Body of pancreas (tissue), 4 donors: ENCODE measurements around the gene ADCY5. TPM values are rescaled to one million over a fixed set of nuclear protein-coding genes. Genes with fewer than 3 reads are reported as not detected.

Source experiments
- ATAC-seq: fragments of 150-250 bp; one replicate; pipeline ENCODE4 v1.9.1; 2016
- DNase-seq, 4 donors: peaks; one replicate each; pipeline ENCODE4 v3.0.0-alpha.2; 2019
- H3K27ac ChIP-seq, 4 donors: fragments of 200-600 bp; sonication (generic); 1 replicate in 3 of 4; 2 replicates in 1 of 4; pipeline versions ENCODE4 v1.5.1 to v1.6.1; 2016 to 2019; ENCODE audit warnings: mild to moderate bottlenecking in 1 of 4, mixed read lengths in 1 of 4, moderate library complexity in 1 of 4
- H3K27me3 ChIP-seq, 2 donors: fragments of 200-600 bp; sonication (generic); one replicate each; pipeline ENCODE4 v1.6.0; 2016; ENCODE audit warnings: mild to moderate bottlenecking in 1 of 2
- H3K36me3 ChIP-seq, 2 donors: fragments of 200-600 bp; sonication (generic); replicated peaks in 1 of 2; 2 replicates each; pipeline ENCODE4 v1.5.1; 2016; ENCODE audit warnings: low read depth in 2 of 2; ENCODE audit not compliant: insufficient read depth in 1 of 2
- H3K4me1 ChIP-seq: fragments of 200-600 bp; sonication (generic); one replicate; pipeline ENCODE4 v1.6.0; 2016
- H3K4me3 ChIP-seq, 2 donors: fragments of 200-600 bp; sonication (generic); 1 replicate in 1 of 2; 2 replicates in 1 of 2; pipeline ENCODE4 v1.5.1; 2016 to 2019
- H3K9me3 ChIP-seq, 3 donors: fragments of 200-600 bp; sonication (generic); 1 replicate in 2 of 3; 2 replicates in 1 of 3; pipeline ENCODE4 v1.5.1; 2016
- POLR2A ChIP-seq, 3 donors: fragments of 450-650 bp; IDR thresholded peaks; one replicate each; pipeline ENCODE4 v1.6.1; 2016; ENCODE audit warnings: antibody characterized with exemption in 3 of 3, mild to moderate bottlenecking in 2 of 3
- WGBS, 2 donors: methylation state at CpG; one replicate each; pipeline ENCODE4 v1.1.5; 2017; 5-methylcytosine and 5-hydroxymethylcytosine counted together
- intact Hi-C: fragments of 100-400 bp; cut with DNase I; formaldehyde crosslinking; loops from one replicate; pipeline ENCODE4 v1.15.1; 2023
- total RNA-seq, 2 donors: library from RNA; depleted of rRNA; stranded (reverse); fragments of >200 nt; gene quantifications; one replicate each; pipeline ENCODE4 v1.1.0, GENCODE V29; 2016
- TF ChIP-seq, protein P1 (sequence below), 7 experiments: fragments of 450-650 bp in 4 of 7; fragments of 200-600 bp in 3 of 7; sonication (generic) in 3 of 7; IDR thresholded peaks; one replicate each; pipeline ENCODE4 v1.5.1; 2016 to 2019; ENCODE audit warnings: antibody characterized with exemption in 7 of 7

Gene ADCY5
- total RNA-seq: 10 to 100 TPM; 10.6 to 18.8 TPM

DNA sequence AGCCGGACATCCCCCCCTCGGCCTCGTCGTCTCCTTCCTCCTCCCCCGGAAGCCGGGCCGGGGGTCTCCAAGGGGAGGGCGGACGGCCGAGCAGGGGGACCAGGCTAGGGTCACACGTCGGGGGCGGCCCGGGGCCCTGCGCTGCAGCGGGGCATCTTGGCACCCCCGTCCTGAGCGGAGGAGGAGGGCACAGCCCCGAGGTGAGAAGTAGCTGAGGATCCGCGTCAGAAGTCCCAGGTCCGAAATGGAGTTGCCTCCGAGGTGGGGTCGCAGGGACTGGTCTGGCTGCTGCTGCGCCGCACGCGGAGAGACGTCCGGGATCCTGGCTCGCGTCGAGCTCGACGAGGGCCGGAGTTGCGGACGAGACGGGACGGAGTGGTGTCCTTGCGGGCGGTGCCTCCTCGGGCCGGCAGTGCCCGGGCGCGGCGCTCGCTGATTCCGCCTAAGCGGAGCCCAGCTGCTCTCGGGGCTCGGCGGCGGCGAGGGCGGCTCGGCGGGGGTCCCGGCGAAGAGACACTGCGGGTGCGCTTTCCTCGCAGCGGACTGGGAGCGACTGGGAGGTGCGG is at the start of gene ADCY5:
Gene ADCY5 (minus strand): TSS at position 555 of the 566 bp plus-strand sequence. CDS start 545 bp downstream, at position 10.
- Histone ChIP-seq H3K4me3 (peak within 1 kb of the TSS; percentile 24 to 43), H3K36me3 (no peaks in the 10 kb centered on the region), H3K4me1 (peaks cover 22% of the 10 kb centered on the region), H3K27ac (peak within 1 kb of the TSS in 3 of 4 donors; percentile 62 to 80 (median 77)), H3K27me3 (peaks cover 0 to 21% of the 10 kb centered on the region in 2 donors), H3K9me3 (no peaks in the 10 kb centered on the region)
- TF ChIP-seq, protein P1, sequence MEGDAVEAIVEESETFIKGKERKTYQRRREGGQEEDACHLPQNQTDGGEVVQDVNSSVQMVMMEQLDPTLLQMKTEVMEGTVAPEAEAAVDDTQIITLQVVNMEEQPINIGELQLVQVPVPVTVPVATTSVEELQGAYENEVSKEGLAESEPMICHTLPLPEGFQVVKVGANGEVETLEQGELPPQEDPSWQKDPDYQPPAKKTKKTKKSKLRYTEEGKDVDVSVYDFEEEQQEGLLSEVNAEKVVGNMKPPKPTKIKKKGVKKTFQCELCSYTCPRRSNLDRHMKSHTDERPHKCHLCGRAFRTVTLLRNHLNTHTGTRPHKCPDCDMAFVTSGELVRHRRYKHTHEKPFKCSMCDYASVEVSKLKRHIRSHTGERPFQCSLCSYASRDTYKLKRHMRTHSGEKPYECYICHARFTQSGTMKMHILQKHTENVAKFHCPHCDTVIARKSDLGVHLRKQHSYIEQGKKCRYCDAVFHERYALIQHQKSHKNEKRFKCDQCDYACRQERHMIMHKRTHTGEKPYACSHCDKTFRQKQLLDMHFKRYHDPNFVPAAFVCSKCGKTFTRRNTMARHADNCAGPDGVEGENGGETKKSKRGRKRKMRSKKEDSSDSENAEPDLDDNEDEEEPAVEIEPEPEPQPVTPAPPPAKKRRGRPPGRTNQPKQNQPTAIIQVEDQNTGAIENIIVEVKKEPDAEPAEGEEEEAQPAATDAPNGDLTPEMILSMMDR (IDR thresholded peaks at IDR 0.05): no peak
- no peak for TF ChIP-seq POLR2A (IDR thresholded peaks at IDR 0.05)
- 4% methylated on average over 54 of the region's 67 CpGs; no CpG with 5 or more reads in 1 of the 2 donors for WGBS, 2 donors
- intact Hi-C loops: no loop called here
- ATAC-seq: peak; percentile 29
- peak; percentile 6 to 33 (median 22) for DNase-seq

DNA sequence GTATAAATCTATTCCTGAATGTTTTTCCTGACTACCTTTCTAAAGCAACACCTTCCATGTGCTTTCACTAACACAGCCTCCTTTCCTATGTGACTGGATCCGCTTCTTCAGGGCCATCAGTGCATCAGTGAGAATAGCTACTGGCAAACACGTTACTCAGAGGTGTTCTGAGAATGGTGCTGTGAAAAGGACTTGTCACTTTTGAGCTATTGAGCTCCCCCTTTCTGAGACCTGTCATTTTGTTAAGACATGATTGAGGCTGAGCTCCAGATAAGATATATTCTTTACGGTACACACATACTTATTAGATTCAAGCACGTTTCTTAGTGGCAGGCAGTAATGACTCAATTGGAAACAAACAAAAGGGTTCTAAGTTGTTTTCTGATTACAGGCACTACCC is 45.0 kb upstream of the ADCY5 start:
- Histone ChIP-seq H3K9me3 (no peaks in the 10 kb centered on the region), H3K27ac (no peak overlapping the region), H3K36me3 (peaks cover 0 to 8% of the 10 kb centered on the region in 2 donors), H3K4me1 (no peaks in the 10 kb centered on the region), H3K4me3 (no peak overlapping the region), H3K27me3 (no peaks in the 10 kb centered on the region)
- WGBS, 2 donors: 73 to 76% methylated on average over 4 of the region's 4 CpGs
- no peak for TF ChIP-seq POLR2A (IDR thresholded peaks at IDR 0.05)
- TF ChIP-seq, protein P1 (IDR thresholded peaks at IDR 0.05): no peak
- DNase-seq (no peak), ATAC-seq (no peak)
- intact Hi-C loops: loop anchor here (5.0 kb wide), 1 partner anchor 167 kb away; no protein-coding TSS in a partner anchor

DNA sequence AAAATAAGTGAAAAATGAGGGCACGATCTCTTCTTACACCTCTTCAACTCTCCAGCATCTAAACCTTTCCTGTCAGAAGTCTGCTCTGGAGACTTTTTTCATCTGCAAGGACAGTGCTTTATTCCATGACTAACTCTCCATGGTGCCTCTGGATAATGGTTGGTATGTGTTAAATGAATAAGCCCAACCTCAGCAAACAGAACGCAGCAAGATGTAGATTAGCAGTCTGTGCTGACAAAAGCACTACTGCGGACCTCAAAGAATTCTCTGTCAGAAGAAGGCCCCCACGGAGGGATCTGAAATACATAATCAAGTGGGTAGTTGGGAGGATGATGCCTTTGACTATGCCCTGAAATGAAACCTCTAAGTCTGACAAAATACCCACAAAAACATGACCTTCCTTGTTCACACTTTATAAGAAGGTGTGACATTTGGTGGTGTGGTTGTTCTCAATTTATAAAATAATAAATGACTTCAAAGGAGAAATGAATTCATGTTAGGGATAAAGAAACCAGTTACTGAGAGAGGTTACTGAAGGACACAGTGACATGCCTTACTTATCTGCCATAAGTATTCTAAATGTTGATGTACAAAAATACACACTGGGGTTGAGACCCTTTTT is 43.2 kb upstream of the ADCY5 start:
- 66 to 83% methylated on average over 4 of the region's 4 CpGs for WGBS, 2 donors
- TF ChIP-seq POLR2A (IDR thresholded peaks at IDR 0.05): no peak
- TF ChIP-seq, protein P1 (IDR thresholded peaks at IDR 0.05): no peak
- Histone ChIP-seq H3K27ac (no peak overlapping the region), H3K4me1 (no peaks in the 10 kb centered on the region), H3K4me3 (no peak overlapping the region), H3K27me3 (no peaks in the 10 kb centered on the region), H3K36me3 (peaks cover 0 to 3% of the 10 kb centered on the region in 2 donors), H3K9me3 (no peaks in the 10 kb centered on the region)
- intact Hi-C loops: loop anchor here (5.0 kb wide), 1 partner anchor 165 kb away; no protein-coding TSS in a partner anchor
- no peak for DNase-seq
- no peak for ATAC-seq

DNA sequence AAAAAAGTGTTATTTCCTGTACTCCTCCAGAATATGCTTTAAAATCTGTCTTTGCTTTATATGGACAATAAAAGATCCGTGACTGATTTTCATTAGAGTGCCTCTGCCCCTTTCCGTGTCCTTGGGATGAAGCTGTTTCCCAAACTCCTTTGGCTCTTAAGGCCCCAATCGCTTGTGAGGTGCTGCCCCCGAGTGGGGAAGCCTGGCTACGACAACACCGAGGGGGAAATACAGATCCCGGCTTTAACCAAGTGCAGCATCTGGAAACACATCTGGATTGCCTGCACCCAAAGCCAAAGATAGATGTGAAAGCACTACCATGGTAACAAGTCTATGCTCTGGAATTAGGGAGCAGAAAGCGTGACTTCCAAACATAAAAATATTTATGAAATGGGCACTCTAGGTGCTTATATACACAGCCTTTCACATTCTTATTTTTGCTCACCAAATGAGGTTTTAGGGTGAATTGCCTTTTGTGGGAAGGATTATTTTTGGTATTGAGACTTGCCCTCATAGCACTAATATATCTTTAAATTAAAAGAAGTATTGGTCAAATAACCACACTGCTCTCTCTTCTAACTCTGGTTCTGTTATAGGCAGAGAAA is 40.6 kb upstream of the ADCY5 start:
- H3K27ac ChIP-seq: no peak overlapping the region
- H3K4me3 ChIP-seq: no peak overlapping the region
- peak; percentile 62 to 70 (median 64) for DNase-seq
- no peaks in the 10 kb centered on the region for H3K9me3 ChIP-seq
- intact Hi-C loops: loop anchor here (5.0 kb wide), 1 partner anchor 162 kb away; no protein-coding TSS in a partner anchor
- peaks cover 0 to 3% of the 10 kb centered on the region in 2 donors for H3K36me3 ChIP-seq
- TF ChIP-seq, protein P1 (IDR thresholded peaks at IDR 0.05): peak; percentile 63 to 88 (median 81)
- TF ChIP-seq POLR2A (IDR thresholded peaks at IDR 0.05): no peak
- ATAC-seq: peak; percentile 84
- no peaks in the 10 kb centered on the region for H3K4me1 ChIP-seq
- no peaks in the 10 kb centered on the region for H3K27me3 ChIP-seq
- 9 to 11% methylated on average over 8 of the region's 8 CpGs for WGBS, 2 donors
